HT1080 (cell line): ENCODE data around the gene IL1RN. TPM values are rescaled to one million over a fixed set of nuclear protein-coding genes. Genes with fewer than 3 reads are reported as not detected.

Experiments
- DNase-seq: peaks from one replicate; pipeline ENCODE4 v3.0.0-alpha.2; 2015; ENCODE audit warnings: low read depth
- total RNA-seq: library from RNA; depleted of rRNA; stranded (reverse); fragments of >200 nt; shearing (Covaris generic); gene quantifications from 2 replicates; pipeline ENCODE4 v1.2.3, GENCODE V29; 2014

The IL1RN gene
- total RNA-seq, 1 experiment from 2014 or later, result not detected

DNA sequence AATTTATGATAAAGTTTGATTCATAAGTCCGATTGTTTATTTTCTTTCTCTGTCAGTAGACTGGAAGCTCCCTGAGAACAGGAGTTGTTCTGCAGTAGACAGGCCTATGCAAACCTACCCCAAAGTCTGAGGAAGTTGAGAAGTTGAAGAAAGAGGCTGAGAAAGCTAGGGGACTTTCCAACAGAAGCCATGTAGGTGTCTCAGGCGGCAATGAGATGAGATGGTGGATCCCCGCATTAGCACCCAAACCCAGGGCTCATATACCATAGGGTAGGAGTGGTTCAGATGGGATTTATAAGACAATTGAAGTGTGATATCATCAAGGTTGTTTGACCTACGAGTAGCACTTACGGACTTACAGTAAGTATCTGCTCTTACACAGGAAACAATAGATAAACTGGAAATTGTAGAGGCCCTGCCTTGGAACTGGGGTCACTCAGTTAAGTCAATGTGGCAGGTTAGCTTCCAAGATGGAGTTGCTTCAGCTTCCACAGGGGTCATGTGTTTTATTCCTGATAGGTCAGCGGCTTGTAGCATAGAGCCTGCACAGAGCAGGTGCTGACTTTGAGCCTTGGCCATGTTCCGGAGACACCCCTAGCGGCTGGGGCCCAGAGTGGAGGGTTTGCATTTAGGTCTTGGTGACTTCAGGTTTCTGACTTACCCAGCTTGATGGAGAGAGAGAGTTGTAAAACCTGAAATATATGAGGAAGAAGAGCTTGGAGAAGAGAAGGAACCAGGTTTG, 44.1 kb downstream of the IL1RN start:
- no peak for DNase-seq

DNA sequence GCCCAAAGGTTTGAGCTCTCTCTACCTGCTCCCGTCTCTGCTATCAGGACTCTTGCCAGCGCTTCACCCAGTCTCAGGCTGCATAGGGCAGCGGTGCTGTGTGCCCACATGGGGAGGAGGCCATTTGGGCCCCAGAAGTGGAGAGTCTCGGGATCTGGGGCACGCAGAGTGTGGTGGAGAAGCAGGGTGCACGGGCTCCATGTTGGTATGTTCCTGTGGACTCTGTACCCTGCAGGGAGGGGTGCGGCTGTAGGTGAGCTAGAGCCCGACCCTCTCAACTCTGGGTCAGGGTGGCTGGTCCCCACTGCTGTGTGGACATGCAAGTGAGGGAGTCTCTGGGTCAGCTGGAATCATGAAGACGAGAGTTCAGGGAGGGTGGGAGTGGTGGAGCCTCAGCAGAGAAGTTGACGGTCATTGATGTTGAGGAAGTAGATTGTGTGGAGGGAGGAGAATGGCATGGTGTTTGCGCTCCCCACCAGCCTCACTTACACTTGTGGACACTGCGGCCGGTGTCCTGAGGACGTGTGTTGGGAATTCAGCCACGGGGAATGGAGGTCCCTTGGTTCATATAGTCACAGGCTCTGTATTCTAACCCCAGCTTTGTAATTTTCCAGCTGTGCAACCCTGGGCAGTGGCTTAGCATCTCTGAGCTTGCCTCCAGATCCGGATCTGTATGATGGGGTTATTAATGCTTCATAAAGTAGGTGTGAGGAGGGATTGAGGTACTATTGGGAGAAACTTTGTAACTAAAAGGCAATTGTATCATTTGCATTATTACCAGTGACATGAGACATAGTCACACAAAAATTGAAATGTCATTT, 45.5 kb downstream of the IL1RN start:
- no peak for DNase-seq

DNA sequence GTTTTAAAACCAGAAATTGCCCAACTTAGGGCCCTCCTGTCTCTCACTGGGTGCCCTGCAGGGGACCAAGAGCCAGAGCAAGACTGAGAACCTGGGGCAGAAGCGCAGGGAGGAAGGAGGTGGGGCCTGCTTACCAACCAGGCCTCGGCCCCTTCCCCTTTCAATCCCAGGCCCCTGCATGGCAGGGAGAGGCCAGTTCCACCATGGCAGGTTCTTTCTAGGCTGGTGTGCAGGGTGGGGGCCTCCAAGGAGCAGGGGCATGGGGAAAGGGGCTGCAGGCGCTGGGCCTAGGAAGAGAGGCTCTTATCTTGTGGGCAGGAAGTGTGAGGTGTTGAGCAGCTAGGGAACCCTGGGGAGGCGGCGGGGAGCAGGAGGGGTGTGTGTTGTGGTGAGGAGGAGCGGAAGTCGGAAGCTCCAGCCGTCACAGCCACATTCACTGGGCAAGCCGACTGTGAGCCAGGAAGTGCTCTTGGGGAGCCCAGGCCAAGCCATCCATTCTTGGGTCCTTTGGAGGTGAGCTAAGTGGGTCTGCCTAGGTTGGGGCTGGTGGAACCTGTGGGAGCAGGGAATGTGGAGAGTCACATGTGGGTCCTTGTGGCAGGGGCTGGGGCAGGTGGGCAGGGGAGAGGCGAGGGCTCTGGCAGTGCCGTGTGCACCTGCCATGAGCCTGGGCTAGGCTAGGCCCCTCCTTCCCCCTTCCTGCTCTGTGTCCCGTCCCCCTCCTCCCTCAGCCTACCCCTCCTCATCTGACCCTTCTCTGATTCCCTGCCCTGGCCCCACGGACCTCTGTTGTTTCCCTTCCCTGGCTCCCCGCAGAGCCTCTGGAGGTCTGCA, 46.4 kb downstream of the IL1RN start, which contains the start of gene PSD4:
PSD4 (plus strand) TSS at position 430 of the 834 bp plus-strand sequence. CDS start 8,486 bp downstream, outside the sequence.
- DNase-seq, result peak; percentile 89

DNA sequence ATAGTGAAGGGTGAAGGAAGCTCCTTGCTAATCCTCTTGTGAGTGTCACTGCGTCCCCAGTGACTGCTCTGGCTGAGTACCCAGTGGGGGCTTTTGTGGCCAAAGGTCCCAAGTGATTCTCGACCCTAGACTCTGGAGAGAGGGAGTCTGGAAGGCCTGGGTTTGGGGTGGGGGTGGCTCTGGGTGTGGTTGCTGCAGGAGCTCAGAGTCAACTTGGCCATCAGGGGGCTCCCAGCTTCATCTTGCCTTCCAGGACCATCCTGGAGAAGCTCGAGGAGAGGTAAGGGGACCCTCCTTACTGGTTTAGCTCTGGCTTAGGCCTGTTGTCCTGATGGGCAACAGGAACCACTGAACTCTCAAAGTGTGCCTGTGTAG, 47.0 kb downstream of the IL1RN start:
- no peak for DNase-seq

DNA sequence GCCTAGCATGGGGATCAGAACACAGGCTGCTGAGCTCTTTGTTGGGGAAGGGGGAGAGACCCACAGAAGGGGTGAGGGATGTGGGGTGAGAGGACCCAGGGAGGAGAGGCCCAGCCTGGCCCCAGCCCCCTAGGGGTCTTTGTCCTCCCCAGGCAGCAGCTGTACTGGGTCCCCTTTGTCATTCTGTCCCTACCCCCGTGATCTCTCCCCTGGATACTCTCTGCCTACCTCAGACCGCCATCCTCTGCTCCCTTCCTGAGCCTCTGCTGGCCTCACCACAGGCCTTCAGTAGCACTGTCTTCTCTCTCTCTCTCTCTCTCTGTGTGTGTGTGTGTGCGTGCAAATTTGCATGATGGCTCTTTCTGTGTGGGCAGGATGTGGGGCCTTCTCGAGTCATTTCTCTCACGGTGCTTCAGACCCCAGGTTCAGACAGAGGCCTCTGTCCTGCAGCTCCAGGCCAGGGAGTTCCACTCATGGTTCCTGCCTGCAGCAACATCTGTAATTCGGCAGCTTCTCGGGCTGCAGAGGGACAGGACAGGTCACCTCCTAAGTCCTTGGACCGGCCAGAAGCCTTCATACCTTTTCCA, 47.7 kb downstream of the IL1RN start:
- DNase-seq, result peak; percentile 39

DNA sequence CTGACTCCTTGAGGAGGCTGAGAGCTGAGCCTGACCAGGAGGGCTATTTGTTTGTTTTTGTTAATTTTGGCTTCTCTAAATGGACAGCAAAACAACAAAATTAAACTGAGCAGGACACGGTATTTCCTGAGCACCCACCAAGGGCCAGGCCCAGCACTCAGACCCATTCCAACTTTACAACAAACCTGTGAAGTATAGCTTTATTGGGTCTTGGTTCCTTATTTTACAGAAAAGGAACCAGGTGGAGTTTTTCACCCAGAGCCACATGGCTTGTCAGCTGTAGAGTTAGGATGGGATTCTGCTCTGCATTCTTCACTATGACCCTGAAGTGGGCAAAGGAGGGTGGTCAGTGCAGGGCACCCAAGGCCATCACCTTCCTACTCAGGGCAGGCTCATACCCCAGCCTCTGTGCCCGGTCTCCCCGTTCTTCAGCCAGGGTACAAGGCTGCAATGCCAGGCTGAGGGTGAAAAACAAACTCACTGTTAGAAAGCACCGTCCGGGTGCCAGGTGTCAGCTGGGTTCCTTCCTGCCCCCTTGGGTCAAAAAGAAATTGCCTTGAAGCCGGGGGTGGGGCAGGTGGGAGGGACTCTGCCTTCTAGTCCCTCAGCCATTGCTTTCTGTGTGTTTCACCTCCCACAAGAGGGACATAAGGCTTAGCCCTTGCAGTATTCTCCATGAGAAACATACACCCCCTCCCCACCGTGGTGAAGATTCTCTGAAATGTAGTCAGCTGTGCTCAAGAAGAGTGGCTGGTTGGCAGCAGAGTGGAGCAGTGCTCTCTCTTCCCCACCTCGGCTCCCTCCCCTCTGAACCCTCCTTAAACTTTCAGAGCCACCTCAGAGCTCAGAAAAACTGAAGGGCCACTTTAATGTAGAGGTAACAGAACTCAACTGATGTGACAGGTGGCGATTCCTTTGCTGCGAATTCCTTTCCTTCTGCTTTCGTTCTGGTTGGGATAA, 48.6 kb downstream of the IL1RN start:
- no peak for DNase-seq

DNA sequence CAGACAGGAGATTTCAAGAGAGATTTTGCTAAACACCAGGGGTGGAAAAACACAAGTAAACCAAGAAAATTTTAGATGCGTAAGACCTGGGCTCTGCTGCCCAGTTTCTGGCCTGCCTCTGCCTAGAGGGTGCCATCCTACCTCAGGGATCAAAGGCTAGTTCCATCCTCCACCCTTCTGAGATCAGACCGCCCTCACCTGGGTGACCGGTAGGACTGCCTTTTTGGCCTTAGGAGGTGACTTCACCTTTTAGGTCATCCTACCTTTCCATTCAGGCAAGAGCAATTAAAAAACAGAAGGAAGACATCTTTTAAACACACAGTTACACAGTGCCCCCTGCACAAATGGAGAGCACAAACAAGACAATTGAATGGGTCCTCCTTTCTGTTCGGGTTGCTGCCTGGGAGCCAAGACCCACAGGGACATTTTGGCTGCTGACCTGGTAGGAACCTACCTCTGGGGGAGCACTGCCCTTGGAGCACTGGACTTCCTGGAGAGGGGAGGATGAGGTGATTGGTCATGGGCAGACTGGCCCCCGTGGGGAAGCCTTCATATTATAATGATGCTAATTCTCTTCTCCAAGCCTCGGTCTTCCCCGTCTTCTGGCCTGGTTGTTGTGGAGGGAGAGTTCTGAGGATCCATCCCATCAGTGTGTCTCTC, 49.4 kb downstream of the IL1RN start:
- no peak for DNase-seq

DNA sequence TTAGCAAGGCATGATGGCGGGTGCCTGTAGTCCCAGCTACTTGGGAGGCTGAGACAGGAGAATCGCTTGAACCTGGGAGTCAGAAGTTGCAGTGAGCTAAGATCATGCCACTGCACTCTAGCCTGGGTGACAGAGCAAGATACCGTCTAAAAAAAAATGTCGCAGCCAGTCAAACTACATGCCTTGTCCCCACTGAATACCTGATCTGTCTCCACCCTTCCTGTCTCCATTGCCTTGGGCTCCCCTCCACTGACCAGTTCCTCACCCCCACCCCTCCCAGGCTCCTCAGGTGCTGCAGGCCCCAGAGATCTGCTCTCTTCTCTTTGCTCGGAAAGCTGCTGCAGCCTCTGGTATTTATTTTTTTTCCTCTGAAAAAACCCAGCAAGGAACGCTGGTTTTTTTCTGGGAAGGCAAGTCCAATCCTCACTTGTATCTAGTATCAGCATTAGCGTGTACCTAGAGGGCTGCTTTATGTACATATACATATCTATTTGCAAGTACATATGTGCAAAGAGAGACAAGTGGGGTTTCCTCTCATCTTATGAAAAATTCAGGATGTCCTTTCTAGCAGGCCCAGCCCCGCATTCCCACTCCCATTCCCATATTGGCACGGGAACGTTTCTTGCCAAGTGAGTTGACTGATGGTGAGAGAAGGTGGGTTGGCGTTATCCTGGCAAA, 50.8 kb downstream of the IL1RN start:
- DNase-seq, result no peak

DNA sequence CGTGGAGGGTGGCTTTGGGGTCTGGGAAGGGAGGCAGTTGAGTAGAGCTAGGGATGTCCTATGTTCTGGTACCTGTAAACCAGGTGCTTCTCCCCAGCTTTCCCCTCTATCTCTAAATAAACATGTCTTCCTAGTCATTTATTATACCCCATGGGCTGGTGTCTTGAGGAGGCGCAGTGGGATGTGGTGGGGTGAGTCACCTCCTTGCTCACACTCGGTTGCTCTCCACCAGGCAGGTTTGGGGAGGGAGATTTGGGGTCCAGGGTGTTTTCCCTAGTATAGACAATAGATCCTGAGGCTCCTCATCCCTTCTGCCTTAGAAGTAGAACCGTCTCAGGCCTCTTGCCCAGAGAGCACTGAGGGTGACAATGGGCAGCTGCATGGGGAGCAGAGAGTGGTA, 51.5 kb downstream of the IL1RN start:
- DNase-seq, result no peak

DNA sequence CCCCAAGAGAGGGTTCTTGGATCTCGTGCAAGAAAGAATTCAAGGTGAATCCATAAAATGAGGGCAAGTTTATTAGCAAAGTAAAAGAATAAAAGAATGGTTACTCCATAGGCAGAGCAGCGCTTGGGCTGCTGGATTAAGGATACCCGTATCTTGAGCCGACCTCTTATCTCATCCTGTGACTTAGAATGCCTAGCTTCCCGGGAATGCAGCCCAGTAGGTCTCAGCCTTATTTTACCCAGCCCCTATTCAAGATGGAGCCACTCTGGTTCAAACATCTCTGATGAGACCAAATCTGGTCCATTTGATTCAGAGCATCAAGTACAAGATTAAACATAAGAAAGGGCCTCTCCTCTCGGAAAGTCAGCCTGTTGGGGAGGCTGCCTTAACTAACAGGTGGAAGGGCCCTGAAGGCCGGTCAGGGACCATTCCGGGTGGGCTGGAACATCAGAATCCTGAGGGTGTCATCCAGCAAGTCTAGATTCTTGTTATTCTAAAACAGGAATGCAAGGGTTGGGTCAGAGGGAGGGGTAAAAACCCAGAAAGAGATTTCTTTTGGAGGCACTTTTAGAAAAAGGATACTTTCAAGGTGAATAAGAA, 52.1 kb downstream of the IL1RN start:
- no peak for DNase-seq

DNA sequence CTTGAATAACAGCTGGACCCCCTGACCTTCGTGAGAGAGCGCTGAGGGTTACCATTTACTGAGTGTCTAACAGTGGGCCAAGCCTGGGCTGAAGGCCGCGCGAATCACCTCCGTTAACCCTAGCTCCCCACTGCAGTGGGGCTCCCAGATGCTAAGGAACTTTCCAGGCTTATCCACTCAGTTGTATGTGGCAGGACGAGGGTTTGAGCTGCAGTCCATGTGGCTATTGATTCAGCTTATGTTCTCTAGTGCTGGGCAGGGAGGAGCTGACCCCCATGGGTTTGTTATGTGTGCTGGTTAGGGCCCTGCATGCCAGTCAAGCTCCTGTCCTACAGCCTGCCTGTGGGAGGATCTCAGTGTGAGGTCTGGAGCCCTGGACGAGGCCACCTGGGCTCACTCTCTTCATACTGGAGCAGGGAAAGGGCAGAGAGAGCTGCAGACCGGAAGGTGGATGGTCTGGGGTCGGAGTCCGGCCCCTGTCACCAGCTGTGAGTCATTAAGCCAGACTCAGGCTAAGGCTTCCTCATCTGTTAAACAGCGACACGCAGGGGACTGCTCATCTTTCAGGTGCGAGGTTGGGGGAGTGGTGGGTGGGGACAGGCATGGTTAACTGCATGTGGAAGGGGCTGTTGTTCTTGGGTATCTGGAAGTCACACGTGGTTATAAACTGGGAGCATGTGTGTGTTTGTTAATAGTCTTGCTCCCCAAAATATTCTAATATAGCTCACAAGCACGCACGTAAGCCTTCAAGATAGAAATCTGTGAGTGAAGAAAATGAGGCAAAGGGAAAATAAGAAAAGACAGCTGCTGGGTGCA, 52.9 kb downstream of the IL1RN start:
- DNase-seq, result no peak

DNA sequence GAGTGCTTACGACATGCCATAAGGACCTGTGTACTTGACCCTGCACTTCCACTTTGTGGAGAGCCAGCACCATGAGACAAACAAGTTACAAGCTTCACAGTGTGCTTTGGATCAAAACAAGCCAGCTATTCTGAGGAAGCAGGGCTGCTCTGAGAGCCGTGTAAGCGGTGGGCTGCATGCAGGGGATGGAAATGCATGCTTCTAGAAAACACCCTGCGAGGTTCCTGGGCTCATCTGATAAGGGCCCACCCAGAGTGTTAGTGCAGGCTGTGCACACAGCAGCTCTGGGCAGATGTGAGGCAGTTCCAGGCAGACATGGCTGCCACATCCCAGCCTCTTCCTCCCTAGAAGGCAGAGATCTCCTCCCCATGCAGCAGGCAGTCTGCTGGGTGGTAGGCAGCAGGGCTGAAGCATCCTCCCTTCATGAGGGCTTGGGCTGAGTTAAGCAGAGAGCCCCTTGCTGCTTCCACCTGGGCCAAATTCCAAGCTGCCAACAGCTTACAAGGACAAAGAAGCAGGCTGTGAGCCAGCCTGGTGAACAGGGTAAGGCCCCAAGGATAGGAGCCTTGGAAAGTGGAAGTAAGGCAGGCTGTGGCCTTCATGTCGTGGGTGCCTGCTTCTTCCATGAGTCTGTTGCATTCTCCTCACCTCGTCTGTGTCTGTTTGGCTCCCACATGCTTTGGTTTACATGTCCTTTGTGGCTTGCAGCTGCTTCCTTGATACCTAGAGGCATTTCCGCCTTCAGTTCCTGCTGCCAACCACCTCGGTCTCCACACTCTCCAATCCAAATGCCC, 54.1 kb downstream of the IL1RN start:
- DNase-seq, result no peak

DNA sequence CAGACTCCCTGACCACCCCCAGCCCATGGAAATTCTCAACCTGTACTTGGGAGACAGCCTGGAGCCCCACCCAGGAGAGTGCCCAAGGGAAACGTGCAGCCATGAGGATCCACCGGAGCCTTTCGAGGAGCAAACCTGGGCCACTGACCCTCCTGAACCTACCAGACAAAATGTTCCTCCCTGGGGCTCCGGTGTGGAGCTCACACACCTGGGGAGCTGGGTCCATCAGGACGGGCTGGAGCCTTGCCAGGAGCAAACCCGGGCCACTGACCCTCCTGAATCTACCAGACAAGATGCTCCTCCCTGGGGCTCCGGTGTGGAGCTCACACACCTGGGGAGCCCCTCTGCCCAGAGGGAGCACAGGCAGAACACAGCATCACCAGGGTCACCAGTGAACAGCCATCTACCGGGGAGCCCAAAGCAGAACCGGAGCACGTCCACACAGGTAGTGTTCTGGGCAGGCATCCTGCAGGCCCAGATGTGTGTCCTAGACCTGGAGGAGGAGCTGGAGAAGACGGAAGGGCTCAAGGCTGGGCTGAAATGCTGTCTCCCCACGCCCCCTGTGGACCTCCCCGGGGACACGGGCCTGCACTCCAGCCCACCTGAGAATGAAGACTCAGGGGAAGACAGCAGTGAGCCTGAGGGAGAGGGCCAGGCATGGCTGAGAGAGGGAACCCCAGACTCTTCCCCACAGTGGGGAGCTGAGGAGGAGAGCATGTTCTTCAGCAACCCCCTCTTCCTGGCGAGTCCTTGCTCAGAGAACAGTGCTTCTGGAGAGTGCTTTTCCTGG, 55.3 kb downstream of the IL1RN start:
- DNase-seq, result no peak

DNA sequence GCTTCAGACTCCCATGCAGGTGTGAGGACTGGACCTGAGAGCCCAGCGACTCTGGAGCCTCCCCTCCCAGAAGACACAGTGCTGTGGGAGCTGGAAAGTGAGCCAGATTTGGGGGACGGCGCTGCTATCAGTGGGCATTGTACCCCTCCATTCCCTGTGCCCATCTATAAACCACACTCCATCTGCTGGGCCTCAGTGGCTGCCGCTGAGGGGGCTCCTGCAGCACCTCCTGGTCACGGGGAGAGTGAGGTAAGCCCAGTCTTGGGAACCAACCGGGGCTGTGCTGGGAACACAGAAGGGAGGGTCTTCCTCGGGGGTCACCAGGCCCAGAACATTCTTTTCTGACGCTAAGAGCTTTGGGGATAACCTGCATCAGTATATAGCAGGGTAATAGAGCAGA, 55.9 kb downstream of the IL1RN start:
- DNase-seq, result no peak
